HG03064 (cell line): ENCODE data around the gene CCDC18.

ENCODE experiments used
- ATAC-seq: cut with Tn5 transposase; IDR thresholded peaks from one replicate; pipeline ENCODE4 v1.9.1; 2021; ENCODE audit warnings: low read depth; ENCODE audit not compliant: unreplicated experiment

CCDC18 gene

GRCh38 chr1:93296555-93297154, 116.1 kb downstream of the CCDC18 start:
- no peak for ATAC-seq

- no peak for ATAC-seq
Measured at GRCh38 chr1:93301131-93301530, 120.6 kb downstream of the CCDC18 start.

- ATAC-seq: no peak
Measured at GRCh38 chr1:93302078-93302477, 121.6 kb downstream of the CCDC18 start.

GRCh38 chr1:93304716-93305138, 124.2 kb downstream of the CCDC18 start:
- no peak for ATAC-seq

- ATAC-seq: no peak
Measured at GRCh38 chr1:93306920-93307319, 126.4 kb downstream of the CCDC18 start.

- no peak for ATAC-seq
Measured at GRCh38 chr1:93313026-93313425, 132.5 kb downstream of the CCDC18 start.

- no peak for ATAC-seq
Measured at GRCh38 chr1:93317207-93317606, 136.7 kb downstream of the CCDC18 start.

GRCh38 chr1:93317943-93318342, 137.4 kb downstream of the CCDC18 start:
- no peak for ATAC-seq

GRCh38 chr1:93321720-93322119, 141.2 kb downstream of the CCDC18 start:
- ATAC-seq: no peak

- no peak for ATAC-seq
Measured at GRCh38 chr1:93322349-93322748, 141.8 kb downstream of the CCDC18 start.

GRCh38 chr1:93323185-93323820, 142.8 kb downstream of the CCDC18 start:
- ATAC-seq: no peak

- ATAC-seq: no peak
Measured at GRCh38 chr1:93324486-93325464, 144.3 kb downstream of the CCDC18 start.
